Heart left ventricle (tissue), 16 donors: Measurements from ENCODE around the gene ATP2C1. TPM values are rescaled to one million over a fixed set of nuclear protein-coding genes. Genes with fewer than 3 reads are reported as not detected.
"Not testable (repeated sequence)": the region's sequence is repeated elsewhere in the genome, so short reads cannot be mapped to it uniquely, and the experiment has no call there.

Experiments
- ATAC-seq, 4 donors: fragments of 200-7000 bp; cut with Tn5 transposase; one replicate each; pipeline ENCODE4 v1.9.1; 2020 to 2022; ENCODE audit warnings: moderate library complexity in 4 of 4, mild to moderate bottlenecking in 3 of 4, moderate number of reproducible peaks in 1 of 4
- DNase-seq, 5 donors: peaks; one replicate each; pipeline ENCODE4 v3.0.0-alpha.2; 2020
- H3K27ac ChIP-seq, 12 donors: fragments of 200-600 bp; sonication (generic) in 4 of 12; one replicate each; pipeline versions ENCODE4 v1.5.0 to v1.8.0; 2016 to 2022; ENCODE audit warnings: mild to moderate bottlenecking in 2 of 12
- H3K27me3 ChIP-seq, 9 donors: fragments of 200-600 bp; sonication (generic) in 2 of 9; one replicate each; pipeline versions ENCODE4 v1.5.1 to v1.8.0; 2016 to 2022; ENCODE audit warnings: mild to moderate bottlenecking in 3 of 9
- H3K36me3 ChIP-seq, 9 donors: fragments of 200-600 bp; sonication (generic) in 2 of 9; one replicate each; pipeline versions ENCODE4 v1.5.0 to v1.8.0; 2018 to 2022; ENCODE audit warnings: mild to moderate bottlenecking in 2 of 9
- H3K4me1 ChIP-seq, 12 donors: fragments of 200-600 bp; sonication (generic) in 4 of 12; one replicate each; pipeline versions ENCODE4 v1.5.0 to v1.8.0; 2016 to 2022; ENCODE audit warnings: mild to moderate bottlenecking in 3 of 12
- H3K4me3 ChIP-seq, 12 donors: fragments of 200-600 bp; sonication (generic) in 4 of 12; one replicate each; pipeline versions ENCODE4 v1.5.0 to v1.8.0; 2017 to 2022; ENCODE audit warnings: mild to moderate bottlenecking in 9 of 12, moderate library complexity in 4 of 12
- H3K9me3 ChIP-seq, 12 donors: fragments of 200-600 bp; sonication (generic) in 4 of 12; one replicate each; pipeline versions ENCODE4 v1.5.0 to v1.8.0; 2016 to 2022; ENCODE audit warnings: mild to moderate bottlenecking in 1 of 12
- POLR2A ChIP-seq, 2 donors: fragments of 450-650 bp; IDR thresholded peaks; one replicate each; pipeline ENCODE4 v1.6.1; 2017; ENCODE audit warnings: antibody characterized with exemption in 2 of 2, mild to moderate bottlenecking in 2 of 2, moderate library complexity in 2 of 2
- WGBS, 4 donors: extraction: QIAGEN DNeasy Blood & Tissue Kit in 2 of 4; methylation state at CpG; one replicate each; pipeline versions ENCODE4 v1.1.5 to v1.1.7; 2013 to 2018; 5-methylcytosine and 5-hydroxymethylcytosine counted together
- intact Hi-C, 10 donors: fragments of 100-400 bp; cut with DNase I; formaldehyde crosslinking; loops; one replicate each; pipeline versions ENCODE4 v1.11.1 to v1.14.2; 2022
- polyA plus RNA-seq, 2 donors: library from polyadenylated mRNA; stranded (reverse); fragments of 200-250 nt; gene quantifications; one replicate each; pipeline ENCODE4 v1.2.3, GENCODE V29; 2013
- total RNA-seq, 9 donors: library from RNA; depleted of rRNA in 2 of 9; stranded (reverse); fragments of >200 nt in 2 of 9; fragmentation: NEBNext Ultra II Directional in 3 of 9; extraction: Animal tissue kit (Norgen Biotek cat#: 25700) in 3 of 9; gene quantifications; one replicate each; pipeline versions ENCODE4 v1.1.0 to v1.2.4, GENCODE V29; 2016 to 2023
- TF ChIP-seq, protein P1 (sequence below), 12 donors: fragments of 200-600 bp; sonication (generic) in 4 of 12; IDR thresholded peaks; one replicate each; pipeline versions ENCODE4 v1.5.0 to v1.8.0; 2018 to 2022; ENCODE audit warnings: antibody characterized with exemption in 12 of 12, mild to moderate bottlenecking in 5 of 12
- donor health status: ischemic (EF 13 %, LVEDD 7.1; RV severe dilation, severe dysfunction).
- donor health status: healthy with polysubstance abuse.
- donor health status: DM: no; HTN: yes; CAD: no.
- donor health status: DM: no; HTN: no; CAD: no.
- donor health status: ischemic (EF 25% LVEDD 6.9; RV normal size, moderate dysfunction).
- donor health status: ischemic (EF 25% LVEDD 5.7; RV mildly dilated, moderate dysfunction).
- donor health status: healthy.
- donor health status: DM: yes; HTN: yes; CAD: no.
- donor health status: ischemic (EF 35%, LVEDD 5.7; RV mildly dilated, moderate dysfunction).
- donor health status: nonischemic (EF 11% LVEDD 7.7; RV severe dilation, severe dysfunction).
- donor health status: DM: yes; HTN: yes; CAD: no.
- donor health status: PGD.
- donor health status: ischemic (EF 29% LVEDD 5.4; RV normal size, mild dysfunction).
- donor health status: nonischemic (EF 23%, LVEDD 6.1; RV moderate dilation, normal function).

Gene ATP2C1
- total and polyA plus RNA-seq, 11 donors = 26.1 to 74.4 (median 60.1) TPM

DNA sequence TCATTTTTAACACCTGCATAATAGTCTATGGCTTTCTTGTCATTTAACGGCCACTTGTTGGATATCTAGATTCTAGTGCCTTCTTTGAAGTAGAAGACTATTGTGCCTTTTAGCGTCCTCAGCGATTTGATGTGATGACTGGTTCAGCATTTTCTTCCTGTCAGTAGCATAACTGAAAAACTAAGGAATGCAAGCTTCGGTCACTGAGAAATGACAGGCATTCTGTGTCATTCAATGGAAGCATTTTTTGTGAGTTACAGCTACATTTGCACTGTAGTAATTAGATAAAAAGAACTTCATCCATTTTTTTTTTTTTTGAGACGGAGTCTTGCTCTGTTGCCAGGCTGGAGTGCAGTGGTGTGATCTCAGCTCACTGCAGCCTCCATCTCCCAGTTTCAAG lies 143.1 kb downstream of the ATP2C1 start:
- TF ChIP-seq, protein P1, sequence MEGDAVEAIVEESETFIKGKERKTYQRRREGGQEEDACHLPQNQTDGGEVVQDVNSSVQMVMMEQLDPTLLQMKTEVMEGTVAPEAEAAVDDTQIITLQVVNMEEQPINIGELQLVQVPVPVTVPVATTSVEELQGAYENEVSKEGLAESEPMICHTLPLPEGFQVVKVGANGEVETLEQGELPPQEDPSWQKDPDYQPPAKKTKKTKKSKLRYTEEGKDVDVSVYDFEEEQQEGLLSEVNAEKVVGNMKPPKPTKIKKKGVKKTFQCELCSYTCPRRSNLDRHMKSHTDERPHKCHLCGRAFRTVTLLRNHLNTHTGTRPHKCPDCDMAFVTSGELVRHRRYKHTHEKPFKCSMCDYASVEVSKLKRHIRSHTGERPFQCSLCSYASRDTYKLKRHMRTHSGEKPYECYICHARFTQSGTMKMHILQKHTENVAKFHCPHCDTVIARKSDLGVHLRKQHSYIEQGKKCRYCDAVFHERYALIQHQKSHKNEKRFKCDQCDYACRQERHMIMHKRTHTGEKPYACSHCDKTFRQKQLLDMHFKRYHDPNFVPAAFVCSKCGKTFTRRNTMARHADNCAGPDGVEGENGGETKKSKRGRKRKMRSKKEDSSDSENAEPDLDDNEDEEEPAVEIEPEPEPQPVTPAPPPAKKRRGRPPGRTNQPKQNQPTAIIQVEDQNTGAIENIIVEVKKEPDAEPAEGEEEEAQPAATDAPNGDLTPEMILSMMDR (IDR thresholded peaks at IDR 0.05) = no peak
- TF ChIP-seq POLR2A (IDR thresholded peaks at IDR 0.05) = no peak
- WGBS, 4 donors = 82 to 86% (median 83%) methylated on average over 5 of the region's 5 CpGs
- no peaks in the 10 kb centered on the region for H3K27me3 ChIP-seq

DNA sequence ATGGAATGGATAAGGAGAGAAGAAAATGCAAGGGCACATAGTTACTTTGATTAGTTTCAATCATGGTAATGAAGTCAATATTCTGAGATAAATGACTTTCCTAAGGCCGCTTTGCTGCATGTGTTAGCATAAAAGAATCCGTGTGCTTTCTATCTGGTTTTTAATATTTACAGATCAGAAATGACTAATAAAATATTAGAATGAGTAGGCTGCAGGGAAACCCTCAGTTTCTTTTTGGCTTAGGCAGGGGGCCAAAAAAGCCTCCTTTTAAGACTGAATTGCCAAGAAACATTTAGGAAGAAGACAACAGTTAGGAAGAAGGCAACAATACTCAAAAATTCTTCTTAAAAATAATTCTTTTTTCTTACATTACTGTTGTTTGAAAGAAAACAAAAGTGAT lies 144.4 kb downstream of the ATP2C1 start:
- TF ChIP-seq POLR2A (IDR thresholded peaks at IDR 0.05) = no peak
- no peaks in the 10 kb centered on the region for H3K4me1 ChIP-seq
- no peak overlapping the region for H3K4me3 ChIP-seq
- WGBS, 4 donors = 65 to 90% (median 89%) methylated on average over 2 of the region's 2 CpGs
- intact Hi-C loops = loop anchor here in 2 of 10 donors (10.0 kb wide), 3 partner anchors 346 to 1136 kb away; partner anchors contain the start of genes MRPL3 (in 1 of the 2) and NUDT16 (in 1 of the 2)
- DNase-seq (no peak), ATAC-seq (no peak)
- peaks cover 0 to under 1% (median 0%) of the 10 kb centered on the region in 12 donors for H3K9me3 ChIP-seq
- no peaks in the 10 kb centered on the region for H3K36me3 ChIP-seq
- no peak overlapping the region for H3K27ac ChIP-seq
- no peaks in the 10 kb centered on the region for H3K27me3 ChIP-seq

More for the DNA sequence above, 143.1 kb downstream of the ATP2C1 start:
- H3K27ac ChIP-seq = no peak overlapping the region
- no peaks in the 10 kb centered on the region for H3K4me1 ChIP-seq
- no peak overlapping the region for H3K4me3 ChIP-seq
- ATAC-seq = no peak
- intact Hi-C loops = loop anchor here in 2 of 10 donors (10.0 kb wide), 3 partner anchors 348 to 1138 kb away; partner anchors contain the start of genes MRPL3 (in 1 of the 2) and NUDT16 (in 1 of the 2)
- DNase-seq = no peak
- H3K9me3 ChIP-seq = no peaks in the 10 kb centered on the region
- H3K36me3 ChIP-seq = peaks cover 0 to 2% (median 0%) of the 10 kb centered on the region in 9 donors

DNA sequence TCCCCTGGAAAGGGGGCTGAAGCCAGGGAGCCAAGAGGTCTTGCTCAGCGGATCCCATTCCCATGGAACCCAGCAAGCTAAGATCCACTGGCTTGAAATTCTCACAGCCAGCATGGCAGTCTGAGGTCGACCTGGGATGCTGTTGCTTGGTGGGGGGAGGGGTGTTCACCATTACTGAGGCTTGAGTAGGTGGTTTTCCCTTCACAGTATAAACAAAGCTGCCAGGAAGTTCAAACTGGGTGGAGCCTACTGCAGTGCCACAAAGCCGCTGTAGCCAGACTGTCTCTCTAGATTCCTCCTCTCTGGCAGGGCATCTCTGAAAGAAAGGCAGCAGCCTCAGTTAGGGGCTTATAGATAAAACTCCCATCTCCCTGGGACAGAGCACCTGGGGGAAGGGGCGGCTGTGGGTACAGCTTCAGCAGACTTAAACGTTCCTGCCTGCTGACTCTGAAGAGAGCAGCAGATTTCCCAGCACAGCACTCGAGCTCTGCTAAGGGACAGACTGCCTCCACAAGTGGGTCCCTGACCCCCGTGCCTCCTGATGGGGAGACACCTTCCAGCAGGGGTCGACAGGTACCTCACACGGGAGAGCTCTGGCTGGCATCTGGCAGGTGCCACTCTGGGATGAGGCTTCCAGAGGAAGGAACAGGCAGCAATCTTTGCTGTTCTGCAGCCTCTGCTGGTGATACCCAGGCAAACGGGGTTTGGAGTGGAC lies 148.5 kb downstream of the ATP2C1 start:
- intact Hi-C loops = loop anchor here in 1 of 10 donors (10.0 kb wide), 1 partner anchor 462 kb away; the partner anchor contains the start of gene MRPL3
- not testable (repeated sequence) for DNase-seq, ATAC-seq, H3K27me3 ChIP-seq, H3K36me3 ChIP-seq, H3K27ac ChIP-seq, H3K4me3 ChIP-seq, H3K4me1 ChIP-seq
- 67 to 82% (median 79%) methylated on average over 8 to 10 of the region's 10 CpGs for WGBS, 4 donors
- peaks cover 0 to 20% (median 0%) of the 10 kb centered on the region in 12 donors for H3K9me3 ChIP-seq

DNA sequence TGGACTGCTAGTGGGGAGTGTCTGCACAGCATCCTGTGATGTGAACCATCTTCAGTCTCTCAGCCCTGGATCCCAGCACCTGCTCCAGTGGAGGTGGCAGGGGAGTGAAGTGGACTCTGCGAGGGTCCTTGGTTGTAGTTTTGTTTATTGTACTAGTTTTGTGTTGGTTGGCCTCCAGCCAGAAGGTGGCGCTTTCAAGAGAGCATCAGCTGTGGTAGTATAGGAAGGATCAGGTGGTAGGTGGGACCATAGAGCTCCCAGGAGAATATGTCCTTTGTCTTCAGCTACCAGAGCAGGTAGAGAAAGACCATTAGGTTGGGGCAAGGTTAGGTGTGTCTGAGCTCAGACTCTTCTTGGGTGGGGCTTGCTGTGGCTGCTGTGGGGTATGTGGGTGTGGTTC lies 153.7 kb downstream of the ATP2C1 start:
- WGBS, 4 donors = 87 to 97% (median 93%) methylated on average over 2 of the region's 2 CpGs
- no peak overlapping the region for H3K4me3 ChIP-seq
- TF ChIP-seq, protein P1 (IDR thresholded peaks at IDR 0.05) = no peak
- no peak for TF ChIP-seq POLR2A (IDR thresholded peaks at IDR 0.05)
- H3K4me1 ChIP-seq = no peaks in the 10 kb centered on the region
- no peaks in the 10 kb centered on the region for H3K27me3 ChIP-seq
- H3K36me3 ChIP-seq = no peaks in the 10 kb centered on the region
- no peak for DNase-seq
- no peak overlapping the region for H3K27ac ChIP-seq
- intact Hi-C loops = loop anchor here in 1 of 10 donors (10.0 kb wide), 1 partner anchor 457 kb away; the partner anchor contains the start of gene MRPL3
- peaks cover 0 to 20% (median 0%) of the 10 kb centered on the region in 12 donors for H3K9me3 ChIP-seq
- ATAC-seq = no peak

DNA sequence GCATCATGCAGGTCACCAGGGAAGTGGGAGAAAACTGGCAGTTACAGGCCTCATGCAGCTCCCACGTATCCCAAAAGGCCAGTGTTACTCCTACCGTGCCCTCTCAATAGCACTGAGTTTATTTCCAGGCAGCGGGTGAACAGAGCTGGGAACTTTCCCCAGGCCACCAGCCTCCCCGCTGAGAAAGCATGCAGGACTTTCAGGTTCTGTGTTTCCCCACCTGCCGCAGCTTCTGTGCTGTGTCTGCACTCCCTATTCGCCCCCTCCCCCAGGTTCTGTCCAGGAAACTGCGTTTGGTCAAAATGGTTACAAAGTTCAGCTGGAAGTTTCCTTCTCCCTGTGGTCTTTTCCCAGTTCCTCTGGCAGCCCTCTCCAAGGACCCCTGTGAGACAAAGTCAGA lies 154.1 kb downstream of the ATP2C1 start:
- H3K4me3 ChIP-seq = no peak overlapping the region
- no peak for DNase-seq
- no peak for TF ChIP-seq POLR2A (IDR thresholded peaks at IDR 0.05)
- TF ChIP-seq, protein P1 (IDR thresholded peaks at IDR 0.05) = no peak
- peaks cover 0 to 20% (median 0%) of the 10 kb centered on the region in 12 donors for H3K9me3 ChIP-seq
- H3K4me1 ChIP-seq = no peaks in the 10 kb centered on the region
- no peak for ATAC-seq
- intact Hi-C loops = loop anchor here in 1 of 10 donors (10.0 kb wide), 1 partner anchor 457 kb away; the partner anchor contains the start of gene MRPL3
- H3K27ac ChIP-seq = no peak overlapping the region
- no peaks in the 10 kb centered on the region for H3K27me3 ChIP-seq
- no peaks in the 10 kb centered on the region for H3K36me3 ChIP-seq
- 89 to 94% (median 89%) methylated on average over 7 of the region's 7 CpGs for WGBS, 4 donors
